ENCODE measurements around the gene BEST1. TPM values are rescaled to one million over a fixed set of nuclear protein-coding genes. Genes with fewer than 3 reads are reported as not detected.

BEST1 gene
- total RNA-seq, 4 donors from 2014 or later: 0.08 to 2.7 (median 0.39) TPM

- WGBS, 2 donors: 85 to 86% methylated on average over 5 of the region's 7 CpGs
- DNase-seq: no peak
- H3K4me3 ChIP-seq: no peak overlapping the region
- TF ChIP-seq POLR2A (IDR thresholded peaks at IDR 0.05): no peak
- TF ChIP-seq, protein P1, sequence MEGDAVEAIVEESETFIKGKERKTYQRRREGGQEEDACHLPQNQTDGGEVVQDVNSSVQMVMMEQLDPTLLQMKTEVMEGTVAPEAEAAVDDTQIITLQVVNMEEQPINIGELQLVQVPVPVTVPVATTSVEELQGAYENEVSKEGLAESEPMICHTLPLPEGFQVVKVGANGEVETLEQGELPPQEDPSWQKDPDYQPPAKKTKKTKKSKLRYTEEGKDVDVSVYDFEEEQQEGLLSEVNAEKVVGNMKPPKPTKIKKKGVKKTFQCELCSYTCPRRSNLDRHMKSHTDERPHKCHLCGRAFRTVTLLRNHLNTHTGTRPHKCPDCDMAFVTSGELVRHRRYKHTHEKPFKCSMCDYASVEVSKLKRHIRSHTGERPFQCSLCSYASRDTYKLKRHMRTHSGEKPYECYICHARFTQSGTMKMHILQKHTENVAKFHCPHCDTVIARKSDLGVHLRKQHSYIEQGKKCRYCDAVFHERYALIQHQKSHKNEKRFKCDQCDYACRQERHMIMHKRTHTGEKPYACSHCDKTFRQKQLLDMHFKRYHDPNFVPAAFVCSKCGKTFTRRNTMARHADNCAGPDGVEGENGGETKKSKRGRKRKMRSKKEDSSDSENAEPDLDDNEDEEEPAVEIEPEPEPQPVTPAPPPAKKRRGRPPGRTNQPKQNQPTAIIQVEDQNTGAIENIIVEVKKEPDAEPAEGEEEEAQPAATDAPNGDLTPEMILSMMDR (IDR thresholded peaks at IDR 0.05): no peak
- H3K36me3 ChIP-seq: no peaks in the 10 kb centered on the region
- H3K27ac ChIP-seq: no peak overlapping the region
- intact Hi-C loops (cut with DNase I): no loop called here
- no peaks in the 10 kb centered on the region for H3K9me3 ChIP-seq
- peaks cover 19 to 94% (median 25%) of the 10 kb centered on the region in 3 donors for H3K4me1 ChIP-seq
- H3K27me3 ChIP-seq: peaks cover 0 to 45% (median 0%) of the 10 kb centered on the region in 4 donors
Measured at GRCh38 chr11:61914471-61915171, 35.5 kb upstream of the BEST1 start.

GRCh38 chr11:61916737-61917333 is 33.3 kb upstream of the BEST1 start:
- 21% methylated on average over 4 of the region's 32 CpGs; no CpG with 5 or more reads in 1 of the 2 donors for WGBS, 2 donors
- Histone ChIP-seq H3K4me3 (peak overlapping the region; percentile 37 to 83 (median 57)), H3K27me3 (peaks cover 0 to 62% (median 0%) of the 10 kb centered on the region in 4 donors), H3K4me1 (peaks cover 17 to 83% (median 28%) of the 10 kb centered on the region in 3 donors), H3K9me3 (no peaks in the 10 kb centered on the region), H3K36me3 (no peaks in the 10 kb centered on the region), H3K27ac (peak overlapping the region; percentile 41 to 88 (median 70))
- intact Hi-C loops (cut with DNase I): no loop called here
- TF ChIP-seq, protein P1 (IDR thresholded peaks at IDR 0.05): no peak
- TF ChIP-seq POLR2A (IDR thresholded peaks at IDR 0.05): no peak
- no peak for DNase-seq

- Histone ChIP-seq H3K27me3 (peaks cover 0 to 62% (median 0%) of the 10 kb centered on the region in 4 donors), H3K4me1 (peaks cover 16 to 84% (median 25%) of the 10 kb centered on the region in 3 donors), H3K27ac (peak within 1 kb of the TSS; percentile 41 to 88 (median 72)), H3K9me3 (no peaks in the 10 kb centered on the region), H3K36me3 (no peaks in the 10 kb centered on the region), H3K4me3 (peak within 1 kb of the TSS; percentile 37 to 83 (median 57))
- DNase-seq: no peak
- WGBS, 2 donors: 6 to 13% methylated on average over 9 to 18 of the region's 74 CpGs
- peak in 2 of 4 donors; percentile 38 to 51 for TF ChIP-seq POLR2A (IDR thresholded peaks at IDR 0.05)
- TF ChIP-seq, protein P1 (IDR thresholded peaks at IDR 0.05): peak in 1 of 6 experiments; percentile 14
- intact Hi-C loops (cut with DNase I): no loop called here
Measured at GRCh38 chr11:61917334-61918109, 32.6 kb upstream of the BEST1 start, which contains the start of gene RAB3IL1. RAB3IL1 (minus strand) TSS chr11:61917566; CDS start chr11:61917367, 199 bp downstream.

DNA sequence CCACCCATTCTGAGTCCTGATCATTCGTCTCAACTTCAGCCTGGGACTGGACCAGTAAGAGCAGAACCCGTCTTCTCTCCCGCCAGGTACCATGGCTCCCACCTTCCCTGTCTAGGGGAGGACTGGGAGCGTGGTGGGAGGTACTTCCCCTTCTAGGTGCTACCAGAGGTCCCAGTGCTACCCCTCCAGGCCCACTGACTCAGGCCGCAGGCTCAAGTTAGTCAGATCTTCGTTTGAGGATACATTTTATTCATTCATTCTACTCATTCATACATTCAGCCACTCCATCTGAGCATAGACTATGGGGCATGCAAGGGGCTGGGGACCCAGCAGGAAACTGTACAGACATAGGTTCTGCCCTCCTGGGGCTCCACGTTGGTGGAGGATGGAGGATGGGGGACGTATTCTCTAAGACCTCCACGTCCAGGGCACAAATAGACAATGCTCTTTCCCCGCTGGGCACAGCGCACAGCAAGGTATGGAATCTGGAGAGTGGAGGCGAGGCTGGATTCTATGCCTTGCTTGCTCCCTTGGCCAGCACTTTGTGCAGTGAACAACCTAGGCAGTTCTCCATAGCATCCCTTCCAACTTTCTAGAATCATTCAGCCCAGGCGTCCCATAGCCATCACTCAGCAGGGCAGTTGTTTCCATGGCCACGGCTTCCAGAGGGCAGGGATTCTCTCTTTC is 31.8 kb upstream of the BEST1 start:
- H3K36me3 ChIP-seq: no peaks in the 10 kb centered on the region
- H3K4me3 ChIP-seq: peak overlapping the region in 1 of 4 donors; percentile 67
- DNase-seq: no peak

More for the DNA sequence above, 31.8 kb upstream of the BEST1 start:
- Histone ChIP-seq H3K27me3 (peaks cover 0 to 68% (median 0%) of the 10 kb centered on the region in 4 donors), H3K9me3 (no peaks in the 10 kb centered on the region), H3K27ac (peak overlapping the region; percentile 25 to 88 (median 72)), H3K4me1 (peaks cover 22 to 86% (median 31%) of the 10 kb centered on the region in 3 donors)
- intact Hi-C loops (cut with DNase I): no loop called here
- 65 to 68% methylated on average over 9 to 11 of the region's 14 CpGs for WGBS, 2 donors
- no peak for TF ChIP-seq POLR2A (IDR thresholded peaks at IDR 0.05)
- TF ChIP-seq, protein P1 (IDR thresholded peaks at IDR 0.05): no peak

All from esophagus squamous epithelium (tissue), 5 donors.